Measurements from ENCODE around the gene ZFP64. TPM values are rescaled to one million over a fixed set of nuclear protein-coding genes. Genes with fewer than 3 reads are reported as not detected.

ZFP64 gene
- total and polyA plus RNA-seq, 2 of the 4 experiments (the other 2 are of a cell fraction): 14.3 to 17.1 TPM

DNA sequence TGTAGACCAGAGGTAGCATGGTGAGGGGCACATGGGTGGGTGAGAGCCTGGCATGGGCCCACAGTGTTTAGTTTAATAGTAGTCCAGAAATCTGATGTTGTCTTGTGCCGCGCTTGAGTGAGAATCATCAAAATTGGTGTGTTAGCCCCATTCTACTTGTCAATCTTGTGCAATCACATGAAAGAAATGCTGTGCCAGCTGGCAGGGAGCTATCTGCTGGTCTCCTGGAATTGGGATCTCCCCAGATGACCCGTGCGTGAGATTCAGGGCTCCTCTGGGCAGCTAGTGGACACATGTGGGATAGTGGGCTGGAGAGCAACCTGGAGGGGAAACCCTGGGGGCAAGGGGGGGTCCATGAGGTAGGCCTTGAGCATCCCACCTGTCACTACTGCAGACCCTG lies 43.5 kb upstream of the ZFP64 start:
- H2BK120ac ChIP-seq (ENCODE audit: low read depth, low read length): no peak overlapping the region
- WGBS, 2 experiments (ENCODE audit: extremely low coverage in 2 of 2, insufficient read length in 1 of 2): 100% methylated on average over 2 of the region's 4 CpGs; no CpG with 5 or more reads in 1 of the 2 experiments
- H4K8ac ChIP-seq (ENCODE audit: low read depth in 2 of 2, low read length in 2 of 2): no peak overlapping the region
- no peak overlapping the region for H3K23ac ChIP-seq (ENCODE audit: low read depth, low read length)
- no peak for ATAC-seq (ENCODE audit: low read depth)
- no peak overlapping the region for H4K91ac ChIP-seq (ENCODE audit: insufficient read depth, low read depth, low read length)
- no peaks in the 10 kb centered on the region for H3K79me1 ChIP-seq (ENCODE audit: low read depth in 1 of 2, low read length in 2 of 2)
- in situ Hi-C loops (cut with MboI; ENCODE audit: low sequenced_read_pairs) (loop anchor here (25.0 kb wide), 1 partner anchor 1752 kb away; no protein-coding TSS in a partner anchor), intact Hi-C loops (cut with micrococcal nuclease) (no loop called here), dilution Hi-C loops (cut with HindIII; ENCODE audit: low sequenced_read_pairs, unreplicated experiment) (no loop called here)
- H4K5ac ChIP-seq (ENCODE audit: low read depth, low read length): no peak overlapping the region
- TF ChIP-seq NFE2L2 (IDR thresholded peaks at IDR 0.05; ENCODE audit: low read depth, low read length) (no peak), CHD1 (IDR thresholded peaks at IDR 0.05; ENCODE audit: low read depth, low read length) (no peak), MAZ (IDR thresholded peaks at IDR 0.05; ENCODE audit: borderline replicate concordance, low read depth, low read length) (no peak), RAD21 (IDR thresholded peaks at IDR 0.05; ENCODE audit: low read length) (no peak), MAFK (IDR thresholded peaks at IDR 0.05; ENCODE audit: low read depth, low read length) (no peak)
- no peak overlapping the region for H3K4me2 ChIP-seq (ENCODE audit: low read depth, low read length)
- no peak overlapping the region for H2BK5ac ChIP-seq (ENCODE audit: low read depth, low read length, poor library complexity, severe bottlenecking)
- BruUV-seq (replicated peaks): no TSS peak
- no peak overlapping the region for H2BK20ac ChIP-seq (ENCODE audit: low read depth, low read length)
- H3K4ac ChIP-seq (ENCODE audit: low read depth, low read length): no peak overlapping the region
- no peaks in the 10 kb centered on the region; the same call in 1 of the 2 replicates for H3K27me3 ChIP-seq (ENCODE audit: control insufficient read depth, insufficient read depth, low read length)
- no peaks in the 10 kb centered on the region for H3K36me3 ChIP-seq (ENCODE audit: control insufficient read depth, insufficient read depth, low read length)
- no peak overlapping the region for H3K14ac ChIP-seq (replicated peaks; ENCODE audit: low read depth, low read length)
- no peak overlapping the region for H3K4me3 ChIP-seq (ENCODE audit: insufficient read depth, low read depth, low read length)
- DNase-seq: no peak
- H3K9me3 ChIP-seq (ENCODE audit: control insufficient read depth, insufficient read depth, low read length): no peaks in the 10 kb centered on the region
- H2AK9ac ChIP-seq (replicated peaks; ENCODE audit: low read depth, low read length, poor library complexity): no peak overlapping the region
- no peaks in the 10 kb centered on the region for H3K4me1 ChIP-seq (ENCODE audit: control insufficient read depth, insufficient read depth, low read length)
- no peak overlapping the region for H3K56ac ChIP-seq (ENCODE audit: extremely low read depth, insufficient read depth, low read length)
- H2AFZ ChIP-seq (replicated peaks; ENCODE audit: low read length, poor library complexity): no peak overlapping the region
- H2BK15ac ChIP-seq (ENCODE audit: low read depth, low read length): no peak overlapping the region
- ChIA-PET CTCF (no interaction called here), POLR2A (ENCODE audit: unreplicated experiment) (no interaction called here)
- H3K27ac ChIP-seq (ENCODE audit: insufficient read depth, low read length): no peak overlapping the region
- no peak overlapping the region for H3K9ac ChIP-seq (ENCODE audit: low read depth, low read length)
- no peaks in the 10 kb centered on the region for H3K9me1 ChIP-seq (ENCODE audit: insufficient read depth, low read length)
- H4K20me1 ChIP-seq (ENCODE audit: insufficient read depth, low read length): no peaks in the 10 kb centered on the region
- H2AK5ac ChIP-seq (ENCODE audit: low read depth, low read length): no peak overlapping the region
- H3K18ac ChIP-seq (ENCODE audit: low read depth, low read length): no peak overlapping the region

All from IMR-90 (cell line).